ENCODE measurements around the gene DNAJB5. TPM values are rescaled to one million over a fixed set of nuclear protein-coding genes. Genes with fewer than 3 reads are reported as not detected.
"Not testable (repeated sequence)": the region's sequence is repeated elsewhere in the genome, so short reads cannot be mapped to it uniquely, and the experiment has no call there.

The DNAJB5 gene
- total RNA-seq (2021) (0.79 and 0.98 TPM in 2 replicates), Bru-seq, nascent RNA (percentile 29 among the genes with signal in this experiment), BruChase-seq, experiment 1, labeled RNA remaining after a 2-hour chase (percentile 27 among the genes with signal in this experiment), BruChase-seq, experiment 2, labeled RNA remaining after a 6-hour chase (percentile 32 among the genes with signal in this experiment)
- long read RNA-seq, result 0 reads

GRCh38 chr9:34989003-34989945 lies at the start of gene DNAJB5:
TSS of gene DNAJB5 (plus strand) at chr9:34989745. CDS start at chr9:34990631, 886 bp downstream.
- POLR2A ChIA-PET (ENCODE audit: unreplicated experiment), result no interaction called here
- BruUV-seq (replicated peaks), result no TSS peak
- peaks cover 7% of the 10 kb centered on the region; the same call in 1 of the 2 replicates for H3K4me1 ChIP-seq (replicated peaks; ENCODE audit: insufficient read depth)

GRCh38 chr9:34939989-34940388 lies 49.6 kb upstream of the DNAJB5 start:
- POLR2A ChIA-PET (ENCODE audit: unreplicated experiment); H3K4me3 ChIP-seq; H3K4me1 ChIP-seq (replicated peaks; ENCODE audit: insufficient read depth); H3K79me2 ChIP-seq (ENCODE audit: low read depth); intact Hi-C loops (cut with micrococcal nuclease; ENCODE audit: unreplicated experiment); H3K4me2 ChIP-seq; H3K36me3 ChIP-seq (ENCODE audit: low read depth); H2AFZ ChIP-seq; CTCF ChIA-PET; H4K20me1 ChIP-seq (ENCODE audit: insufficient read depth); H3F3A ChIP-seq (ENCODE audit: insufficient read depth, low read depth); H3K27ac ChIP-seq; BruUV-seq (replicated peaks); H3K9me2 ChIP-seq (ENCODE audit: insufficient read depth); DNase-seq; H3K9me3 ChIP-seq (ENCODE audit: insufficient read depth, low read depth): not testable (repeated sequence)
- peaks cover 13% of the 10 kb centered on the region for H3K27me3 ChIP-seq (ENCODE audit: insufficient read depth, low read depth)

More at GRCh38 chr9:34989003-34989945, at the start of gene DNAJB5:
- no peaks in the 10 kb centered on the region for H3K79me2 ChIP-seq (ENCODE audit: low read depth)
- H3K27ac ChIP-seq, result no peak within 1 kb of the TSS
- peak; percentile 84 to 92 for DNase-seq
- peak within 1 kb of the TSS; percentile 76 for H2AFZ ChIP-seq
- peak within 1 kb of the TSS; percentile 57 for H3K4me3 ChIP-seq
- intact Hi-C loops (cut with micrococcal nuclease; ENCODE audit: unreplicated experiment), result loop anchor here (2.0 to 5.0 kb wide), 2 partner anchors 64 to 83 kb away; partner anchors contain the start of gene VCP
- no peaks in the 10 kb centered on the region for H3K9me2 ChIP-seq (ENCODE audit: insufficient read depth)
- H3K36me3 ChIP-seq (ENCODE audit: low read depth), result no peaks in the 10 kb centered on the region
- H3F3A ChIP-seq (ENCODE audit: insufficient read depth, low read depth), result no peaks in the 10 kb centered on the region
- peak within 1 kb of the TSS; percentile 87 for H3K4me2 ChIP-seq
- H4K20me1 ChIP-seq (ENCODE audit: insufficient read depth), result no peaks in the 10 kb centered on the region
- CTCF ChIA-PET, result interaction anchor here (0.6 kb wide), 2 partner anchors 90 to 217 kb away, joined by 3 to 6 read pairs; no protein-coding TSS in a partner anchor
- no peak for TF ChIP-seq EZH2 (IDR thresholded peaks at IDR 0.05; ENCODE audit: low read depth)
- no peak for TF ChIP-seq CTCF (conservative IDR thresholded peaks at IDR 0.05)
- no peaks in the 10 kb centered on the region for H3K27me3 ChIP-seq (ENCODE audit: insufficient read depth, low read depth)
- H3K9me3 ChIP-seq (ENCODE audit: insufficient read depth, low read depth), result no peaks in the 10 kb centered on the region

- no peak overlapping the region for H2AFZ ChIP-seq
- BruUV-seq (replicated peaks), result no TSS peak
- H3K27ac ChIP-seq, result no peak overlapping the region
- no peaks in the 10 kb centered on the region for H3K9me2 ChIP-seq (ENCODE audit: insufficient read depth)
- H4K20me1 ChIP-seq (ENCODE audit: insufficient read depth), result no peaks in the 10 kb centered on the region
- H3F3A ChIP-seq (ENCODE audit: insufficient read depth, low read depth), result no peaks in the 10 kb centered on the region
- H3K36me3 ChIP-seq (ENCODE audit: low read depth), result no peaks in the 10 kb centered on the region
- H3K4me3 ChIP-seq, result no peak overlapping the region
- ChIA-PET CTCF (no interaction called here), POLR2A (ENCODE audit: unreplicated experiment) (no interaction called here)
- no peaks in the 10 kb centered on the region for H3K4me1 ChIP-seq (replicated peaks; ENCODE audit: insufficient read depth)
- intact Hi-C loops (cut with micrococcal nuclease; ENCODE audit: unreplicated experiment), result no loop called here
- TF ChIP-seq CTCF (conservative IDR thresholded peaks at IDR 0.05) (no peak), EZH2 (IDR thresholded peaks at IDR 0.05; ENCODE audit: low read depth) (no peak)
- H3K27me3 ChIP-seq (ENCODE audit: insufficient read depth, low read depth), result peaks cover 16% of the 10 kb centered on the region; the same call in 1 of the 2 replicates
- DNase-seq, result no peak
- H3K79me2 ChIP-seq (ENCODE audit: low read depth), result no peaks in the 10 kb centered on the region
- no peak overlapping the region for H3K4me2 ChIP-seq
- no peaks in the 10 kb centered on the region for H3K9me3 ChIP-seq (ENCODE audit: insufficient read depth, low read depth)
These were observed 41.1 kb upstream of the DNAJB5 start for GRCh38 chr9:34948451-34948850.

Data from PC-9 (cell line).